HG02798 (cell line): ENCODE measurements around the gene PTH1R.

Source experiments
- ATAC-seq: cut with Tn5 transposase; IDR thresholded peaks from one replicate; pipeline ENCODE4 v1.9.1; 2021; ENCODE audit warnings: mild to moderate bottlenecking; ENCODE audit not compliant: unreplicated experiment, poor library complexity

The PTH1R gene

GRCh38 chr3:46895761-46896160, 18.2 kb downstream of the PTH1R start:
- ATAC-seq: no peak

- no peak for ATAC-seq
Observed at GRCh38 chr3:46896386-46896785, 18.9 kb downstream of the PTH1R start.

DNA sequence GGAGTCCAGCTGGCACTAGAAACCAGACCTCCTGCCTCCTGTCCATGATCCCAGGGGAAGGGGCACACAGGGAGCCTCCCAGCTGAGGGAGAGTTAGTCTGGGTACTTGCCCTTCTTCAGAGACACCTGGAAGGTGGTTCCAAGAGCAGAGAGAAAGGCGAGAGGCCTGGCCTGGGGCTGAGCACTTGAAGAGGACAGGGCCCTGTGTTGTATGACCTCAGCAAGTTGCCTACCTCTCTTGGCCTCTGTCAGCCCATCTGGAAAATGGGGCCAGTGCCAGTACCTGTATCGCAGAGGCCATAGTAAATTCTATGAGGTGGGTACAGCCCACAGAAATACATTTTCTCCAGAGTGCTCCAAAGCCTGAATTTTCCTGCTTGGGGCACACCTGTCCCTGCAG, 19.5 kb downstream of the PTH1R start:
- ATAC-seq: no peak

- ATAC-seq: no peak
Observed at GRCh38 chr3:46897829-46898320, 20.4 kb downstream of the PTH1R start.

DNA sequence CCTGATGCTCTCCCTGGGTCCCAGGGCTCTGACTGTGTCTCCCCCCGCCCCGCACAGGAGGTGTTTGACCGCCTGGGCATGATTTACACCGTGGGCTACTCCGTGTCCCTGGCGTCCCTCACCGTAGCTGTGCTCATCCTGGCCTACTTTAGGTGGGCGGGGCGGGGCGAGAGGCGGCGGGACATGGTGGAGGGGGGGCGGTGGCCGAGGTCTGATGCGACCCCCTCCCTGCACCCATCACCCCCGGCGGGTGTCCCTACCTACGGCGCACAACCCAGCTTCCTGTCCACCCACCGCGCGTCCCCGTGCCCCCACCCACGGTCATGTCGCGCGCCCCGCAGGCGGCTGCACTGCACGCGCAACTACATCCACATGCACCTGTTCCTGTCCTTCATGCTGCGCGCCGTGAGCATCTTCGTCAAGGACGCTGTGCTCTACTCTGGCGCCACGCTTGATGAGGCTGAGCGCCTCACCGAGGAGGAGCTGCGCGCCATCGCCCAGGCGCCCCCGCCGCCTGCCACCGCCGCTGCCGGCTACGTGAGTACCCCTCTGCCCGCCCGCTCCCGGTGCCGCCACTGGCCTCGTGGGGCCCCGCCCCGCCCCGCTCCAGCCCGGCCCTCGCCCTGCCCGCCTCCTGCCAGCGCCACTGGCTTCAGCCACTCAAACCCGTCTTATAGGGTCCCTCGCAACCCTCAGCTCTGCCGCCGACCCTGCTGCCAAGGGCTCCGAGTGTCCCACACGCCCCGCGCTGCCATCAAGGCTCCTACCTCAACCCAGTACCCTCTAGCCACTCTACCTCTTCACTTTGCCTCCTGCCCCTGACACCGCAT, 21.0 kb downstream of the PTH1R start:
- ATAC-seq: no peak

DNA sequence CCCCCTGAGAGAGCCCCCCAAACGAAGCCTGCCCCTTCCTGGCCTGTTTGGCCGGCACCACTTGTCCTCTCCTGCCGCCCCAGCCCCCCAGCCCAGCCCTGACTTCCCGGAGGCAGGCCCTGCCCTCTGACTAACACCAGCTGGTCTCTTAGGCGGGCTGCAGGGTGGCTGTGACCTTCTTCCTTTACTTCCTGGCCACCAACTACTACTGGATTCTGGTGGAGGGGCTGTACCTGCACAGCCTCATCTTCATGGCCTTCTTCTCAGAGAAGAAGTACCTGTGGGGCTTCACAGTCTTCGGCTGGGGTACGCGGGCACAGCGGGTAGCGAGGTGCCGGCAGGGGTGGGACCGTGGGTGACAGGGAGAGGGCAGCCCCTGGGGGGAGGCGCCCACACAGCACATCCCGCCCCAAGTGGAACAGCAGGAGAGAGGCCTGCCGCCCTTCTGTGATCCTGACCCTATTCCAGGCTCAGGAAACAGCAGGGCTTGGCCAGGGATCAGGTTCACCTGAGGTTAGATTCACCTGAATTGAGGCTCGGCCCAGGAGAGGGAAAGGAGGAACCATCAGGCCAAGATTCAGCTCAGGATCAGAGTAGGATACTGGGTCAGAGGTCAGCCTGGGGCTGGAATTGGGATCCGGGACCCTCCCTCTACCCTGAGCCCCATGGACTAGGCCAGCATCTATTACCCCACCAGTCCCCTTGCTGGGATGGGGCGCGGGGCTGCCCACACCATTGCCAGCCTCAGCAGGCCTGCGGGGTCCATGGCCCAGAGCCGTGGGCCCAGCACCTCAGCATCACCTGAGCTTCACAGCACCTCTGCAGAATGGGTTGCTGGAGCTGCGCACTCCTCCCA, 21.9 kb downstream of the PTH1R start:
- ATAC-seq: no peak

DNA sequence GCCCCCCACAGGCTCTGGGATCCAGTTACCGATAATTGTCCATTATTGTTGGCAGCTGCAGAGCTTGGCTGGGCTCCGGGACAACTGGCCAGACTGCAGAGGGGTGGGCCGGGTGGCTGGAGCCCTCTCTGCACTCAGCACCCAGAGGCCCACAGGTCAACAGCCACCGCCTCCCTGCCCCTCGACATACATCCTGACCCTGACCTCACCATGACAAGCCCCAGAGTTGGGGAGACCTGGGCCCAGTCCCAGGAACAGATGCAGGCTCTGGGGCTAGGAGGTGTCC, 22.4 kb downstream of the PTH1R start:
- ATAC-seq: no peak

- no peak for ATAC-seq
Observed at GRCh38 chr3:46900356-46900755, 22.8 kb downstream of the PTH1R start.

GRCh38 chr3:46901061-46901460, 23.5 kb downstream of the PTH1R start:
- ATAC-seq: no peak

GRCh38 chr3:46901591-46902187, 24.2 kb downstream of the PTH1R start:
- no peak for ATAC-seq

- ATAC-seq: no peak
Observed at GRCh38 chr3:46902188-46902631, 24.7 kb downstream of the PTH1R start.

- no peak for ATAC-seq
Observed at GRCh38 chr3:46903341-46904302, 26.1 kb downstream of the PTH1R start.

GRCh38 chr3:46904303-46905212, 27.0 kb downstream of the PTH1R start:
- no peak for ATAC-seq

- ATAC-seq: no peak
Observed at GRCh38 chr3:46905213-46905560, 27.7 kb downstream of the PTH1R start.

DNA sequence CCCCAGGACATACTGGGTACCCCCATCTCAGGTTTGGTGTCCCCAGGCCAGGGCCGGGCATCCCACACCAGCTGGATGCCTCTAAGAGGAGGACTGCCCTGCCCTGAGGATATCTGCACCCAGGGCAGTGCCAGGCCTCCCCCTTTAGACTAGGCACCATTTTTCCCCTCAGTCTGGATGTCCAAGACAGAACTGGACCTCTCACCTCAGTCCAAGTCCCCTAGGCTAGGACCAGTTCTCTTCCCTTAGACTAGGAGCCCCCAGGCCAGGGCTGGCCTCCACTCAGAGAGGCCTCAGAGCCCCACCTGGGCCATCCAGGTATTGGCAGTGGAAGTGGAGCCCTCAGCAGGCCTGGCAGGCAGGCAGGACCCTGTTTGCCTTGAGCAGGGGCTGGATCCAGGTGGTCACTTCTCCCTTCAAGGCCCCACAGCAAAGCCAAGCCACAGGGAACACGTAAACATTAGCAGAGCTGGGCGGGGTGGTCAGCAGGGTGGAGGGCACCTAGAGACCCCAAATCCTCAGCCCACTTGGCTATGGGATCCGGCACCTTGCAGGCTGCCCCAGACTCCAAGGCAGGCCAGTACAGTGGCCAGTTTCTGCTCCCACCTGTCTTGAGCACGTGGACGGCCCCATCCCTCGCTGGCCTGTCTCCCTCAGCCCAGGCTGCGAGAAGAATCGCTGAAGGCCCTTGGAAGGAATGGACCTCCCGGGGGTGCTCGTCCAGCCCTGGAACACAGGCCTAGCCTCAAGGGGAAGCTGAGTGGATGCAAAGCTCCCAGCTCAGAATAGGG, 28.3 kb downstream of the PTH1R start:
- ATAC-seq: no peak

GRCh38 chr3:46906471-46907058, 29.0 kb downstream of the PTH1R start:
- ATAC-seq: no peak

DNA sequence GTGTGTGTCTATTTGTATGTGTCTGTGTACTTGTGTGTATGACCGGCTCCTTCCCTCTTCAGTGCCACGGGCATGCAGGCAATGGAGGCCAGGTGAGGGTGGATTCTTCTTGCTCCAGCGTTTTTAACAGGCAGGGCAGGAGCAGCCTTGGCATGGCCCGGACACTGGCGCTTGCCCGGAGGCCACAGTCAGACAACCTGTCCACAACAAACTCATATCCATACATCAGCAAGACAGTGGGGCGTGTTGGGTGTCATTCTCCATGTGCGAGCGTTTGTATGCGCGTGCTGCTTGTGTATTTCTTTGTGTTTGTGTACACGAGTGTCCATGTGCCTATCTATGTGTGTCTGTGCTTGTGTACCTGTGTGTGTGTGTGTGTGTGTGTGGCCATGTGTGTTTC, 29.8 kb downstream of the PTH1R start:
- no peak for ATAC-seq

- no peak for ATAC-seq
Observed at GRCh38 chr3:46907960-46908293, 30.4 kb downstream of the PTH1R start.
